ENCODE measurements around the gene USP1. TPM values are rescaled to one million over a fixed set of nuclear protein-coding genes. Genes with fewer than 3 reads are reported as not detected.

The USP1 gene
- total RNA-seq, 1 donor from 2014 or later, result 23.7 TPM

GRCh38 chr1:62405247-62405646, 31.6 kb upstream of the USP1 start:
- FAIRE-seq (no peak), DNase-seq (ENCODE audit: low read depth) (no peak)
- TF ChIP-seq CTCF (IDR thresholded peaks at IDR 0.05; ENCODE audit: insufficient read depth, low read length, severe bottlenecking), result no peak
- no peak overlapping the region for H3K4me3 ChIP-seq (ENCODE audit: low read depth, low read length)
- H3K36me3 ChIP-seq (ENCODE audit: control insufficient read depth, insufficient read depth, low read length), result no peaks in the 10 kb centered on the region
- no peaks in the 10 kb centered on the region for H3K27me3 ChIP-seq (ENCODE audit: control insufficient read depth, insufficient read depth, low read length)

- no peaks in the 10 kb centered on the region for H3K36me3 ChIP-seq (ENCODE audit: control insufficient read depth, insufficient read depth, low read length)
- no peaks in the 10 kb centered on the region for H3K27me3 ChIP-seq (ENCODE audit: control insufficient read depth, insufficient read depth, low read length)
- DNase-seq (ENCODE audit: low read depth) (no peak), FAIRE-seq (no peak)
- TF ChIP-seq CTCF (IDR thresholded peaks at IDR 0.05; ENCODE audit: insufficient read depth, low read length, severe bottlenecking), result no peak
- H3K4me3 ChIP-seq (ENCODE audit: low read depth, low read length), result no peak overlapping the region
Measured at GRCh38 chr1:62406576-62406975, 30.3 kb upstream of the USP1 start.

GRCh38 chr1:62407398-62408009, 29.3 kb upstream of the USP1 start:
- H3K27me3 ChIP-seq (ENCODE audit: control insufficient read depth, insufficient read depth, low read length), result no peaks in the 10 kb centered on the region
- FAIRE-seq (no peak), DNase-seq (ENCODE audit: low read depth) (peak; percentile 54)
- peak; percentile 49 for TF ChIP-seq CTCF (IDR thresholded peaks at IDR 0.05; ENCODE audit: insufficient read depth, low read length, severe bottlenecking)
- no peak overlapping the region for H3K4me3 ChIP-seq (ENCODE audit: low read depth, low read length)
- H3K36me3 ChIP-seq (ENCODE audit: control insufficient read depth, insufficient read depth, low read length), result no peaks in the 10 kb centered on the region

GRCh38 chr1:62415687-62416086, 21.2 kb upstream of the USP1 start:
- TF ChIP-seq CTCF (IDR thresholded peaks at IDR 0.05; ENCODE audit: insufficient read depth, low read length, severe bottlenecking), result no peak
- FAIRE-seq, result no peak
- no peaks in the 10 kb centered on the region for H3K36me3 ChIP-seq (ENCODE audit: control insufficient read depth, insufficient read depth, low read length)
- no peaks in the 10 kb centered on the region for H3K27me3 ChIP-seq (ENCODE audit: control insufficient read depth, insufficient read depth, low read length)
- H3K4me3 ChIP-seq (ENCODE audit: low read depth, low read length), result no peak overlapping the region
- no peak for DNase-seq (ENCODE audit: low read depth)

GRCh38 chr1:62417351-62417999, 19.4 kb upstream of the USP1 start:
- Histone ChIP-seq H3K4me3 (ENCODE audit: low read depth, low read length) (no peak overlapping the region), H3K27me3 (ENCODE audit: control insufficient read depth, insufficient read depth, low read length) (no peaks in the 10 kb centered on the region), H3K36me3 (ENCODE audit: control insufficient read depth, insufficient read depth, low read length) (no peaks in the 10 kb centered on the region)
- DNase-seq (ENCODE audit: low read depth), result no peak
- FAIRE-seq, result no peak
- no peak for TF ChIP-seq CTCF (IDR thresholded peaks at IDR 0.05; ENCODE audit: insufficient read depth, low read length, severe bottlenecking)

GRCh38 chr1:62420214-62420613, 16.6 kb upstream of the USP1 start:
- no peaks in the 10 kb centered on the region for H3K27me3 ChIP-seq (ENCODE audit: control insufficient read depth, insufficient read depth, low read length)
- no peak for TF ChIP-seq CTCF (IDR thresholded peaks at IDR 0.05; ENCODE audit: insufficient read depth, low read length, severe bottlenecking)
- DNase-seq (ENCODE audit: low read depth), result no peak
- H3K36me3 ChIP-seq (ENCODE audit: control insufficient read depth, insufficient read depth, low read length), result no peaks in the 10 kb centered on the region
- H3K4me3 ChIP-seq (ENCODE audit: low read depth, low read length), result no peak overlapping the region
- FAIRE-seq, result no peak

Measured in bronchial epithelial cell (primary cell).